Mononuclear cell (primary cell): ENCODE data around the gene ADGRL4. TPM values are rescaled to one million over a fixed set of nuclear protein-coding genes. Genes with fewer than 3 reads are reported as not detected.

Source experiments
- H3K27me3 ChIP-seq: 2 replicates; pipeline ENCODE4 v1.6.0; 2011; ENCODE audit warnings: low read length, control low read depth; ENCODE audit not compliant: insufficient read depth
- H3K4me1 ChIP-seq: 2 replicates; pipeline ENCODE4 v1.5.1; 2011; ENCODE audit warnings: mild to moderate bottlenecking, low read length, control low read depth; ENCODE audit not compliant: insufficient read depth
- H3K4me3 ChIP-seq: 2 replicates; pipeline ENCODE4 v1.5.1; 2011; ENCODE audit warnings: mild to moderate bottlenecking, low read length, moderate library complexity
- H3K9me3 ChIP-seq: 2 replicates; pipeline ENCODE4 v1.5.1; 2011; ENCODE audit warnings: low read depth, mild to moderate bottlenecking, control low read depth, low read length
- total RNA-seq: library from RNA; depleted of rRNA; stranded (reverse); fragments of >200 nt; gene quantifications from one replicate; pipeline ENCODE4 v1.2.3, GENCODE V29; 2012

Gene ADGRL4
- not detected for total RNA-seq

DNA sequence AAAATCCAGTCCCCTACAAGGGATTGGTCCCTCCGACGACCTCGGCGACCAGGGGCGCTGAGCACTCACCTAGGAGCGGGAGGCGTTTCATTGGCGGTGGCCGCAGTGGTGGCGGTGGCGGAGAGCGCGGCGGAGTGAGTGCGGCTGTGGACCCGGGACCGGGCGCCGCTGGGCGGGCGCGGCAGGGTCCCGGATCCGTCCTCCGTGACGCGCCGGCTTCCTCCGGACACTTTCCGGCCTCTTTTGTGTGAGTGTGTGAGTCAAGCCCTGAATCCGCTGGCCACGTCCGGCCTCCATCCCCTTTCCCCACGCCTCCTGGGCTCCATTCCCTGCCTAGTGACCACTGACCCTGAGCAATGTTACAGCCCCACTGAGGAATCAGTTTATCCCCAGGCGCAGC is at the start of gene ADGRL4:
TSS of gene ADGRL4 (minus strand) at position 167 of the 400 bp plus-strand sequence. CDS start at position 91, 76 bp downstream.
- Histone ChIP-seq H3K4me3 (no peak within 1 kb of the TSS), H3K4me1 (no peaks in the 10 kb centered on the region), H3K27me3 (no peaks in the 10 kb centered on the region), H3K9me3 (no peaks in the 10 kb centered on the region)

DNA sequence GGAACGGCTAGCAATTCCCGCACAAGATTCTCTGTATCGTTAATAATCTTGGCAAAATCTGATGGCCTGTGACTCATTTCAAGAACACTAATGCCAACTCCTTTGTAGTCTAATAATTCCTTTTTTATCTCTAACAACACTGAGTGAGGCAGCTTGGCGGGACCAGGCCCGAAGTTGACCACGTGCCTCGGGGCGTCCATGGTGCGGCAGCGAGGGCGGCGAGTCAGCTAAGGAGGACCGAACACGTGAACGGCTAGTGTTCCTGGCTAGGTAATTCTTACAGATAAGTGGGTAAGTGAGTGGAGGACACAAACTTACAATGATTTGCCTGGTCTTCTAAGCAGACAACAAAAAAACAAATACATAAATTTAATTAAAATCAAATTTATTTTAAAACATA is 49.3 kb upstream of the ADGRL4 start:
- H3K4me3 ChIP-seq, result no peak overlapping the region
- peaks cover 15% of the 10 kb centered on the region for H3K9me3 ChIP-seq
- H3K4me1 ChIP-seq, result no peaks in the 10 kb centered on the region
- no peaks in the 10 kb centered on the region for H3K27me3 ChIP-seq

- H3K9me3 ChIP-seq, result peaks cover 13% of the 10 kb centered on the region
- H3K27me3 ChIP-seq, result no peaks in the 10 kb centered on the region
- peak overlapping the region; percentile 20 for H3K4me3 ChIP-seq
- H3K4me1 ChIP-seq, result no peaks in the 10 kb centered on the region
Observed at GRCh38 chr1:79052829-79053449, 46.4 kb upstream of the ADGRL4 start.

GRCh38 chr1:79044974-79045650 is 38.6 kb upstream of the ADGRL4 start:
- Histone ChIP-seq H3K9me3 (no peaks in the 10 kb centered on the region), H3K4me1 (no peaks in the 10 kb centered on the region), H3K27me3 (no peaks in the 10 kb centered on the region), H3K4me3 (no peak overlapping the region)

DNA sequence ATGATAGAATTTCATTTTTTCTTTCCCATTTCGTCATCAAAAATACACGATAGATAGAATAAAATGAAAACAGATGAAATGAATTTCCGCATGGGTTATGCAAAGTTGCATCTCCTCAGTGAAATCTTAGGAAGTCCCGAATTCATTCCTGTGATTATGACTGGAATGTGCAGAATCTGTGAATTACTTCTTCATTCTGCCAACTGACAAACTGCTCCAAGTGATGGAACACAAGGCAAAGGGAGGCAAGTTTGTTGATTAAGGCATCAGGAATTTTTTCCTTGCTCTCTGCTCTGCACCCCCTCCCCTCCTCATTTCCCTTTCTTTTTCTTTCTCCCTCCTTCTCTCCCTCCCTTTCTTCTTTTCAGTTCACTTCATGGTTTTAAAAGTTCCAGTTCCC is 37.0 kb upstream of the ADGRL4 start:
- Histone ChIP-seq H3K27me3 (no peaks in the 10 kb centered on the region), H3K4me1 (no peaks in the 10 kb centered on the region), H3K4me3 (no peak overlapping the region), H3K9me3 (no peaks in the 10 kb centered on the region)

DNA sequence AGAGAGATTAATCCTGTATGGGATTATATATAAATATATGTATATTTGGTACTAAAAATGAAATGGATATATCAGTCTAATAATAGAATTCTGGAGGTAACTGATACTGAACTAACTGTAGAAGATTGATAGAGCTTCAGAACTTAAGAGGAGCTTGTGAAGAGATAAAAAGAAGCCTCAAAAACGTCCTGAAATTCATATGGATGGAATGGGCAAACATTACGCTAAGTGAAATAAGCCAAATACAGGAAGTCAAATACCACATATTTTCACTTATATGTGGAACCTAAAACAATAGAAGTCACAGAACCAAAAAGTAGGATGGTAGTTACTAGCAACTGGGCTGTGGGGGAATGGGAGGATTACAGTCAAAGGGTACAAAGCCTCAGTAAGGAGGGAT is 36.0 kb upstream of the ADGRL4 start:
- Histone ChIP-seq H3K27me3 (no peaks in the 10 kb centered on the region), H3K4me3 (no peak overlapping the region), H3K4me1 (no peaks in the 10 kb centered on the region)

DNA sequence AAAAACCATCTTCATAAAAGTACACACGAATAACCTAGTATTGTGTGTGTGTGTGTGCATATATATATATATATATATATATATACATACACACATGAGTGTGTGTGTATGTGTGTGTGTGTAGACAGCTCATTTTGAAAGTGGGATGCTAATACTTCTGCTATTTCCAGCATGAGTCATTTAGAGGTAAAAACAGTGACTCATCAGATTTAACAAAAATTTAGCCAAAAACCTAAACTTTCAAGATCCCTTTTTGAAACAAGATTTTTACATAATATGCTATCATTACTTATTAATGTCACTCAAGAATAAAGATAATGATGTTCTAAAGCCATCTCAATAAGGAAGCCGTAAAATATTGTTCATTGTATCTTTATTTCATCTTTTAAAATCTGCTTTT is 35.6 kb upstream of the ADGRL4 start:
- Histone ChIP-seq H3K4me1 (no peaks in the 10 kb centered on the region), H3K27me3 (no peaks in the 10 kb centered on the region), H3K4me3 (no peak overlapping the region), H3K9me3 (no peaks in the 10 kb centered on the region)

More for the DNA sequence above, 36.0 kb upstream of the ADGRL4 start:
- no peaks in the 10 kb centered on the region for H3K9me3 ChIP-seq

- H3K4me1 ChIP-seq, result no peaks in the 10 kb centered on the region
- H3K9me3 ChIP-seq, result no peaks in the 10 kb centered on the region
- no peak overlapping the region for H3K4me3 ChIP-seq
- no peaks in the 10 kb centered on the region for H3K27me3 ChIP-seq
Observed at GRCh38 chr1:79041666-79042065, 35.1 kb upstream of the ADGRL4 start.

DNA sequence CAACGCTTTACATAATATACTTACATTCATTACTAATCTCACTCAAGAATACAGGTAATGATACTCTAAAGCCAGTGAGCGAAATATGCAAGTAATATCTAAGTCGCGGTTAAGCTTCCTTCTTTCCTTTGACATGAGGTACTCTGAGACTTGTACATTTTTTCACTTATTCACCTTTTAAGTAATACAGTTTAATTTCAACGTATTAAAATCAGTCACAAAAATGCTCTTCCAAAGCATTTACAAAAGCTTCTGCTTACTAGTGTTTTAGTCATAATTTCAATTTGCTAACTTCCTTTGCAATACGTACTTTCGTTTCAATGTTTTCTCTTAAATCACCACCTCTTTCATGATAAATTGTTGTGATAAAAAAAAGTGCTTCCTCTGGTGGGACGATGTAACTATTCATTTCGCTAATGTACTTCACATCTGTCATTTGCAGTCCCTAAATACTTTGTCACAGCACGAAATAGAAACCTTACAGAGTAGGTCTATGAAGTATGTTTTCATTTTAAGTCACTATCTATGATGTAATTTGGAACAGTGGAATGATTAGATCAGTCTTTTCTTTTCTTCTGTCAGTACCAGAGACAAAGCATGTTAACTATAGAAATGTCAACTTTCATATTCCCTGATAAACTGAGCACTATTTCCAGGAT is 34.0 kb upstream of the ADGRL4 start:
- Histone ChIP-seq H3K4me3 (no peak overlapping the region), H3K9me3 (no peaks in the 10 kb centered on the region), H3K27me3 (no peaks in the 10 kb centered on the region), H3K4me1 (no peaks in the 10 kb centered on the region)

- H3K4me3 ChIP-seq, result no peak overlapping the region
- H3K9me3 ChIP-seq, result no peaks in the 10 kb centered on the region
- no peaks in the 10 kb centered on the region for H3K27me3 ChIP-seq
- H3K4me1 ChIP-seq, result no peaks in the 10 kb centered on the region
Observed at GRCh38 chr1:79037085-79037484, 30.6 kb upstream of the ADGRL4 start.

- H3K27me3 ChIP-seq, result no peaks in the 10 kb centered on the region
Observed at GRCh38 chr1:79012500-79012899, 6.0 kb upstream of the ADGRL4 start.

GRCh38 chr1:79010589-79010988 is 4.1 kb upstream of the ADGRL4 start:
- no peaks in the 10 kb centered on the region for H3K27me3 ChIP-seq
- no peak overlapping the region for H3K4me3 ChIP-seq

More at GRCh38 chr1:79012500-79012899, 6.0 kb upstream of the ADGRL4 start:
- Histone ChIP-seq H3K4me1 (no peaks in the 10 kb centered on the region), H3K9me3 (no peaks in the 10 kb centered on the region), H3K4me3 (no peak overlapping the region)

DNA sequence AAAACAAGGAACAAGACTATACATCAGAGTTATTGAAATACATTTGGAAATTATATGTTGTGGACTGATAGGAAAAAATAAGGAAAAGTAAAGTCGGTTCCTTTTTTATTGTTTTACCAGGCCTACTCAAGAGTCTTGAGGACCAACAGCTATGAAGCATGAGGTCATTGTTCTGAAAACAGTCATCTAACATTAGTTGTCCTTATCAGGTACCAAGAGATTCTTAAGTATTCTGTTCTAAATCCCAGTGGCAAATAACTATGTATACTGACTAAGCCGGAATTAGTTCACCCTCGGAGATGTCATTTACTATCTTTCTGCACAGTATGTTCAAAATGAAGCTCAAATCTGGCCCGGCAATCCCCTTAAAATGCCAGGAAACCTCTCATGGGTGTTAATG is 585 bp downstream of the ADGRL4 start:
- no peaks in the 10 kb centered on the region for H3K27me3 ChIP-seq

More at GRCh38 chr1:79010589-79010988, 4.1 kb upstream of the ADGRL4 start:
- Histone ChIP-seq H3K9me3 (no peaks in the 10 kb centered on the region), H3K4me1 (no peaks in the 10 kb centered on the region)

DNA sequence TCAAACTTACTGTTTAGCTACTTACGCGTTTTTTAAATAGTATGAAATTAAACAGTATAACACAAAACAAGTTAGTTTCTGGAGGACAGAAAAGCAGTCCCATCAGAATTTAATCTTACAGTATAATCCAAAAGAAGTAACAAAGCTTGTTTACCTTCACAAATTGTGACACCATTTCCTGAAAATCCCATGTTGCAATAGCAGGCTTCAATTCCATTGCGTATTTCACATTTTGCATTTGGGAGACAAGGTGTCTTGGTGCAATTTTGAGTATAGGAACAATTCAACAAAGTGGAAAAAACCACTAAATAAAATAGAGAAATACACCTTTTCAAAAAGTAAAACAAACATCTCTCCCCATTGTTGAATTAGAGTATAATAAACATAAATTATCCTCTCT is 1.6 kb downstream of the ADGRL4 start:
- Histone ChIP-seq H3K27me3 (no peaks in the 10 kb centered on the region), H3K4me1 (no peaks in the 10 kb centered on the region), H3K4me3 (no peak overlapping the region), H3K9me3 (no peaks in the 10 kb centered on the region)

More for the DNA sequence above, 585 bp downstream of the ADGRL4 start:
- H3K4me3 ChIP-seq, result no peak overlapping the region
- H3K4me1 ChIP-seq, result no peaks in the 10 kb centered on the region
- H3K9me3 ChIP-seq, result no peaks in the 10 kb centered on the region

DNA sequence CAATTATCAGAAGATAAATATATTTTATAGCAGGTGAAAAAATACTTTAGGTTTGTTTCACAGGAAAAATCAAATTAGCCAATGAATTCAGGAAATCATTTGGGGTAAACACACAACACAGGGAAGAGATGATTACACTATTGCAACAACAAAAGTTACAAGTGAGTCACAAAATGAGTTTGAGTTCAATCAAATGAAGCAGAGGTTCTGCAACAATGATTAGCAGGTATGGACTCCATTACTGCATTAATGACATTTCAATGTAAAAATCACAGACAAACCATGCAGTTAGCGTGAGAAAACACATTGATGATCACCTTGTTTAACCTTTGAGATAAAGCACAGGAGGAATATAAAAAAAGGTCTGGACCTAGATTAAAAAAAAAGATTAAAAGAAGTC is 9.7 kb downstream of the ADGRL4 start:
- no peak overlapping the region for H3K4me3 ChIP-seq
- H3K27me3 ChIP-seq, result no peaks in the 10 kb centered on the region
- H3K4me1 ChIP-seq, result no peaks in the 10 kb centered on the region
- no peaks in the 10 kb centered on the region for H3K9me3 ChIP-seq
